Caco-2 (cell line): ENCODE measurements around the gene AKNA. TPM values are rescaled to one million over a fixed set of nuclear protein-coding genes. Genes with fewer than 3 reads are reported as not detected.

Experiments used
- BruUV-seq: library from RNA; stranded (reverse); fragments of 400-500 nt; replicated peaks from 2 replicates; lab custom pipeline; 2021; lab: Mats Ljungman, UMichigan
- CTCF ChIA-PET: fragments of 300-600 bp; sonication (Branson Sonifier 250); formaldehyde crosslinking; loops from one replicate; lab custom pipeline; 2022; ENCODE audit warnings: antibody characterized with exemption; lab: Charles Lee
- POLR2A ChIA-PET: fragments of 300-600 bp; sonication (Branson Sonifier 250); formaldehyde crosslinking; loops from one replicate; lab custom pipeline; 2022; ENCODE audit warnings: antibody characterized with exemption; lab: Charles Lee
- DNase-seq, 2 experiments: peaks; one replicate each; pipeline versions ENCODE4 v3.0.0 to v3.0.0-alpha.2; 2020 to 2022
- H3K27me3 ChIP-seq: replicated peaks from 2 replicates; pipeline ENCODE4 v1.6.0; 2011; ENCODE audit warnings: low read length; ENCODE audit not compliant: control insufficient read depth, insufficient read depth
- H3K36me3 ChIP-seq: 2 replicates; pipeline ENCODE4 v1.5.1; 2011; ENCODE audit warnings: low read length; ENCODE audit not compliant: control insufficient read depth, insufficient read depth
- H3K4me1 ChIP-seq: fragments of 250-450 bp; sonication (Bioruptor Pico); 2 replicates; pipeline ENCODE4 v1.5.1; 2020; ENCODE audit warnings: mild to moderate bottlenecking
- H3K4me3 ChIP-seq: 2 replicates; pipeline ENCODE4 v1.5.1; 2011; ENCODE audit warnings: low read depth, mild to moderate bottlenecking, control low read depth, low read length
- H3K9me3 ChIP-seq: fragments of 250-450 bp; sonication (Bioruptor Pico); 2 replicates; pipeline ENCODE4 v1.5.1; 2020; ENCODE audit warnings: mild to moderate bottlenecking, moderate library complexity
- H3K27ac Mint-ChIP-seq: one replicate; pipeline ENCODE4 v1.8.0; 2022; ENCODE audit warnings: mixed read lengths; ENCODE audit not compliant: unreplicated experiment
- H3K27me3 Mint-ChIP-seq: one replicate; pipeline ENCODE4 v1.8.0; 2022; ENCODE audit warnings: mixed read lengths; ENCODE audit not compliant: insufficient read depth, unreplicated experiment
- H3K36me3 Mint-ChIP-seq: one replicate; pipeline ENCODE4 v1.8.0; 2022; ENCODE audit warnings: mild to moderate bottlenecking, mixed read lengths; ENCODE audit not compliant: insufficient read depth, unreplicated experiment
- H3K4me1 Mint-ChIP-seq: one replicate; pipeline ENCODE4 v1.8.0; 2022; ENCODE audit warnings: low read depth, mixed read lengths; ENCODE audit not compliant: unreplicated experiment
- H3K4me3 Mint-ChIP-seq: one replicate; pipeline ENCODE4 v1.8.0; 2022; ENCODE audit warnings: mild to moderate bottlenecking, moderate library complexity, mixed read lengths; ENCODE audit not compliant: unreplicated experiment
- H3K9me3 Mint-ChIP-seq: one replicate; pipeline ENCODE4 v1.8.0; 2022; ENCODE audit warnings: mixed read lengths; ENCODE audit not compliant: unreplicated experiment
- CTCF ChIP-seq, 2 experiments: fragments of 200-600 bp in 1 of 2; IDR thresholded peaks; 1 replicate in 1 of 2; 2 replicates in 1 of 2; pipeline versions ENCODE4 v1.5.1 to v1.8.0; 2011 to 2022; ENCODE audit warnings: antibody characterized with exemption in 1 of 2, control low read depth in 1 of 2, inconsistent platforms in 1 of 2, low read depth in 1 of 2, low read length in 1 of 2, mild to moderate bottlenecking in 1 of 2, moderate library complexity in 1 of 2; ENCODE audit not compliant: insufficient read depth in 1 of 2, severe bottlenecking in 1 of 2, unreplicated experiment in 1 of 2
- intact Hi-C: fragments of 100-400 bp; cut with micrococcal nuclease; formaldehyde crosslinking; loops from one replicate; pipeline ENCODE4 v1.10.0; 2022; ENCODE audit not compliant: unreplicated experiment
- total RNA-seq: library from RNA; stranded (reverse); gene quantifications from 2 replicates; pipeline ENCODE4 v1.2.3, GENCODE V29; 2022

Gene AKNA
- total RNA-seq, 1 experiment from 2014 or later: 57.8 TPM

- DNase-seq: no peak
- no peaks in the 10 kb centered on the region for H3K27me3 ChIP-seq
- no peaks in the 10 kb centered on the region for H3K9me3 ChIP-seq
- no peaks in the 10 kb centered on the region for H3K36me3 ChIP-seq
- CTCF ChIA-PET: no interaction called here
- no peak overlapping the region for H3K4me3 ChIP-seq
- BruUV-seq: no TSS peak
- POLR2A ChIA-PET: no interaction called here
- no peak for TF ChIP-seq CTCF (IDR thresholded peaks at IDR 0.05; ENCODE audit: insufficient read depth in 1 of 2, low read depth in 1 of 2, low read length in 1 of 2, severe bottlenecking in 1 of 2, unreplicated experiment in 1 of 2)
- H3K36me3 Mint-ChIP-seq: peaks cover 26% of the 10 kb centered on the region
- H3K4me3 Mint-ChIP-seq: no peak overlapping the region
- no peaks in the 10 kb centered on the region for H3K4me1 Mint-ChIP-seq
- H3K27me3 Mint-ChIP-seq: no peaks in the 10 kb centered on the region
- no peaks in the 10 kb centered on the region for H3K9me3 Mint-ChIP-seq
- H3K4me1 ChIP-seq: no peaks in the 10 kb centered on the region
- intact Hi-C loops: no loop called here
- H3K27ac Mint-ChIP-seq: no peak overlapping the region
Measured at GRCh38 chr9:114357911-114358328, 29.9 kb downstream of the AKNA start.

- H3K4me1 ChIP-seq: no peaks in the 10 kb centered on the region
- no peak overlapping the region for H3K4me3 ChIP-seq
- no TSS peak for BruUV-seq
- no peaks in the 10 kb centered on the region for H3K9me3 ChIP-seq
- H3K4me3 Mint-ChIP-seq: no peak overlapping the region
- no peaks in the 10 kb centered on the region for H3K36me3 ChIP-seq
- H3K27ac Mint-ChIP-seq: no peak overlapping the region
- peaks cover 26% of the 10 kb centered on the region for H3K36me3 Mint-ChIP-seq
- H3K27me3 ChIP-seq: no peaks in the 10 kb centered on the region
- no peak for DNase-seq
- intact Hi-C loops: no loop called here
- no peaks in the 10 kb centered on the region for H3K4me1 Mint-ChIP-seq
- no peaks in the 10 kb centered on the region for H3K9me3 Mint-ChIP-seq
- POLR2A ChIA-PET: no interaction called here
- TF ChIP-seq CTCF (IDR thresholded peaks at IDR 0.05; ENCODE audit: insufficient read depth in 1 of 2, low read depth in 1 of 2, low read length in 1 of 2, severe bottlenecking in 1 of 2, unreplicated experiment in 1 of 2): no peak
- H3K27me3 Mint-ChIP-seq: no peaks in the 10 kb centered on the region
- CTCF ChIA-PET: no interaction called here
Measured at GRCh38 chr9:114357360-114357759, 30.4 kb downstream of the AKNA start.

GRCh38 chr9:114356792-114357191 lies 31.0 kb downstream of the AKNA start:
- CTCF ChIA-PET: no interaction called here
- H3K27ac Mint-ChIP-seq: no peak overlapping the region

More at GRCh38 chr9:114356792-114357191, 31.0 kb downstream of the AKNA start:
- Histone ChIP-seq H3K4me1 (no peaks in the 10 kb centered on the region), H3K36me3 (no peaks in the 10 kb centered on the region), H3K9me3 (no peaks in the 10 kb centered on the region), H3K4me3 (no peak overlapping the region), H3K27me3 (no peaks in the 10 kb centered on the region)
- TF ChIP-seq CTCF (IDR thresholded peaks at IDR 0.05; ENCODE audit: insufficient read depth in 1 of 2, low read depth in 1 of 2, low read length in 1 of 2, severe bottlenecking in 1 of 2, unreplicated experiment in 1 of 2): no peak
- no peaks in the 10 kb centered on the region for H3K27me3 Mint-ChIP-seq
- no peaks in the 10 kb centered on the region for H3K9me3 Mint-ChIP-seq
- no peak overlapping the region for H3K4me3 Mint-ChIP-seq
- intact Hi-C loops: no loop called here
- H3K4me1 Mint-ChIP-seq: no peaks in the 10 kb centered on the region
- H3K36me3 Mint-ChIP-seq: peaks cover 26% of the 10 kb centered on the region
- no peak for DNase-seq
- POLR2A ChIA-PET: no interaction called here
- BruUV-seq: no TSS peak
